ENCODE measurements around the gene ISG20L2.

GRCh38 chr1:156684227-156684782 lies 44.3 kb downstream of the ISG20L2 start:
- TF ChIP-seq POLR2A (IDR thresholded peaks at IDR 0.05) (no peak), CTCF (IDR thresholded peaks at IDR 0.05) (no peak)
